ENCODE results near the gene DEFB129.

DNA sequence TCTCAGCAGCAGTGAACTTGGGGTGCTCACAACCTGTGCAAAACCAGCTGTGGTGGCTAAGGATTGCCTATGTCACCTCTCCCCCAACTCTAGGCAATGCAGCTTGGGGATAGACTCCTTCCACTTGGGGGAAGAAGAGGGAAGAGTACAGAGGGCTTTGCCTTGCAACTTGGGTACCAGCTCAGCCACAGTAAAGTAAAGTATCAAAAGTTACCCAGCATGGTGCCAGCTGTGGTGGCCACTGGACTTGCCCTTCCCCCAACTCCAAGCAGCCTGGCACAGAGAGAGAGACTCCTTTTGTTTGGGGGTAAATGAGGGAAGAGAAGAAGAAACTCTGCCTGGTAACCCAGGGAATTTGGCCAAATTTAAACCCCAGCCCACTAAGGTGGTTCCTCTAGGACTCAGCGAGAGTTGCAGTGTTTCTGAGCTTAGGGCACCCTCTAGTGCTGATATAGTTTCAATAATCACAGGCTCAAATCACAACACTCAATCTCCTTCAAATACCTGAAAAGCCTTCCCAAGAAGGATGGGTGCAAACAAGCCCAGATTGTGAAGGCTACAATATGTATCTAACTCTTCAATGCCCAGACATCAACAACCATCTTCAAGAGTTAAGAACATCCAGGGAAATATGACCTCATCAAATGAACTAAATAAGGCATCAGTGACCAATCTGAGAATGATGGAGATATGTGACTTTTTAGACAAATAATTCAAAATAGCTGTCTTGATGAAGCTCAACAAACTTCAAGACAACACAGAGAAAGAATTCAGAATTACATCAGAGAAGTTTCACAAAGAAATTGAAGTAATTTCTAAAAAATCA is 7.6 kb upstream of the DEFB129 start:
- TF ChIP-seq, protein P1, sequence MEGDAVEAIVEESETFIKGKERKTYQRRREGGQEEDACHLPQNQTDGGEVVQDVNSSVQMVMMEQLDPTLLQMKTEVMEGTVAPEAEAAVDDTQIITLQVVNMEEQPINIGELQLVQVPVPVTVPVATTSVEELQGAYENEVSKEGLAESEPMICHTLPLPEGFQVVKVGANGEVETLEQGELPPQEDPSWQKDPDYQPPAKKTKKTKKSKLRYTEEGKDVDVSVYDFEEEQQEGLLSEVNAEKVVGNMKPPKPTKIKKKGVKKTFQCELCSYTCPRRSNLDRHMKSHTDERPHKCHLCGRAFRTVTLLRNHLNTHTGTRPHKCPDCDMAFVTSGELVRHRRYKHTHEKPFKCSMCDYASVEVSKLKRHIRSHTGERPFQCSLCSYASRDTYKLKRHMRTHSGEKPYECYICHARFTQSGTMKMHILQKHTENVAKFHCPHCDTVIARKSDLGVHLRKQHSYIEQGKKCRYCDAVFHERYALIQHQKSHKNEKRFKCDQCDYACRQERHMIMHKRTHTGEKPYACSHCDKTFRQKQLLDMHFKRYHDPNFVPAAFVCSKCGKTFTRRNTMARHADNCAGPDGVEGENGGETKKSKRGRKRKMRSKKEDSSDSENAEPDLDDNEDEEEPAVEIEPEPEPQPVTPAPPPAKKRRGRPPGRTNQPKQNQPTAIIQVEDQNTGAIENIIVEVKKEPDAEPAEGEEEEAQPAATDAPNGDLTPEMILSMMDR (IDR thresholded peaks at IDR 0.05) = peak in 10 of 12 donors; percentile 24 to 53 (median 40)
- no peak for TF ChIP-seq POLR2A (IDR thresholded peaks at IDR 0.05)
